DMS153 (cell line): ENCODE measurements around the gene ARMC2.
"Not testable (repeated sequence)": the region's sequence is repeated elsewhere in the genome, so short reads cannot be mapped to it uniquely, and the experiment has no call there.

Source experiments
- DNase-seq: peaks from one replicate; lab custom pipeline; 2025; lab: John Stamatoyannopoulos, UW

Gene ARMC2

DNA sequence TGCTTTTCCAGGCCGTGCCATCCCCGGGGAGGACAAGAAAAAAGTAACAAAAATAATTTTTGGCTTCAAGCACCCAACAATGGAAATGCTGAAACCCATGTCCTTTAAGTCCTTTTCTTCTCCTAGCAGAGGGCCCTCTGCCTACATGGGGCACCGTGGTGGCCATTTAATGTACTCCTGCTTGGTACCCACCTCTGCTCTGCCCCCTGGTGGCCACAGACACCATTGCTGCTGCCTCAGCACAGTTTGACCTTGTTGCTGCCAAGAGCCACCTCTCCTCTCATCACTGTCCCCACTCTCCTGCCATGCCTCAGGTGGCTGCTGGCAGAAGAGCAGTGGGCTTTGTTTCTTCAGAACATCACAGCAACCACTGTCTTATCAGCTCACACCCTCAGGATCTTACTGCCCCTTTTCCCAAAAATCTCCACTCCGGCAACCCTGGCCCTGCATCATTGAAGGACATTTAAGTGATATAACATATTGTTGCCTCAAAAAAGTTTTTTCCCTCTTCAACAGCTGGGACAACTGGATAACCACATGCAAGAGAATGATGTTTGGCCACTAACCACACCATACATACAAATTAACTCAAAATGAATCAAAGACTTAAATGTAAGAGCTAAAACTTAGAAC lies 12.9 kb upstream of the ARMC2 start:
- DNase-seq = peak; percentile 66

DNA sequence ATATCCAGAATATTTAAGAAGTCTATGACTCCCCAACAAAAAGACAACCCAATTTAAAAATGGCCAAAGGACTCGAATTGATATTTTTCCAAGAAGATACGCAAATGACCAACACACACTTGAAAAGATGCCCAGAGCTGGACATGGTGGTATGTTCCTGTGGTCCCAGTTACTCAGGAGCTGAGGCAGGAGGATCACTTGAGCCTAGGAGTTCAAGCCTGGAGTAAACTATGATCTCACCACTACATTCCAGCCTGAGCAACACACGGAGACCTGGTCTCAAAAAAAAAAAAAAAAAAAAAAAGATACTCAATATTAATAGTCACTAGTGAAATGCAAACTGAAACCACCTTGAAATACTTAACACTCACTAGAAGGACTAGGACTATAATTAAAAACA lies 12.2 kb upstream of the ARMC2 start:
- no peak for DNase-seq

DNA sequence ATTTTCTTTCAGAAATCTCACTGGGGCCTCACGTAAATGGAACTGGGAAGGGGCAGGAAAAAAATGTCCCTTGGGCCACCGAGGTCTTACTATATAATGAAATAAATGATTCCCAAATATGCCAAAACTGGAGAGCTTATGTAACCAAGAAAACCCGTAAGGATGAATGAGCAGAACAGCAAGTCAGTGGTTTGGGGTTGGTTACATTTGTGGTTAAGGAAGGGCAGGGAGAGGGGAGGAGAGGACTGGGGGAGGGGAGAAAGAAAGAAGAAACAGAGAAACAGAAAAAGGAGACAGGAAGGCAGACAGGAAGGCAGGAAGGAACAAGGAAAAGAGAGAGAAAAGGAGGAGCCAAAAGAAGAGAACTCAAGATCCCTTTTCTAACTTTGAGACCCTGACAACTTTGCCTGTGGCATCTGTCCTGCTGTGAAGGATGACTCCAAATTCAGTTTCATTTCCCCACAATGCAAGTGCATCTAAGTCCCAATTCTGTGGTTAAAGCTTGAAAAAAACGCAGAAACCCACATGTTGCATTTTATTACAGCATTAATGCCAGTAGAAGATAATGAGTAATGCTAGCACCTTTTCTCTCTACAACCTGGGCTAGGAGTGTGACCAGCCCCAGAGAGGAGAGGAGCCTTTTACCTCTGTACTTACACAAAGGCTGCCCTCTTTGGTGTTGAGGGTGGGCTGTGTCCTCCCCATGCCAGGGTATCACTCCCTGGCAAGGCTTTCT lies 10.8 kb upstream of the ARMC2 start:
- DNase-seq = no peak

DNA sequence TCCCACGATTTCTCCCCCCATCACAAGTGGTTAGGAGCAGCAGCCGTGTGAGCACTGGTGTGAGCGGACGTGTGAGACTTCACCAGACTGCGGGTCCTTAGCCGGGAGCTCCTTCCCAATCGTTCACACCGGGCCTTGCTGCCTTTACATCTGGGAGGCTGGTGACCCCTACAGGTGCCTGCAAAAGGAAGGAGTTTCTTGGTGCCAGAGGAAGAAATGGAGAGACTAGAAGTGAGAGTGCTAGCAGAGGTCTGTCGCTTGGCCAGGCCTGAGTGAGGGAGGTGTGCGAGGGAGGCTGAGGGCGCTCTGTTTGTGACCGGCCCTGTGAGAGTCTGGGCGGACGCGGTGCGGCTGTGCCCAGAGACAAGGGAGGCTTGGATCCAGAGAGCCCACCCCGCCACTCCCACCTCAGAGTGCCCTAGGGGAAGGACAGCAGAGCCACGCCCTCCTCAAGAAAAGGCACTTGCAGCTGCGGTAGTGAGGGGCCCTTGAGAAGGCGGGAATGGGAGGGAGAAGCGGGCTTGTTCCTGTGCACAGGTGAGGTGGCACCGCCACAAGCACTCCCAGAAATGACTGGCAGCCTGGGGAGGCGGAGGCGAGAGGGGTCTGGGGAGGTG lies 10.0 kb upstream of the ARMC2 start:
- no peak for DNase-seq

DNA sequence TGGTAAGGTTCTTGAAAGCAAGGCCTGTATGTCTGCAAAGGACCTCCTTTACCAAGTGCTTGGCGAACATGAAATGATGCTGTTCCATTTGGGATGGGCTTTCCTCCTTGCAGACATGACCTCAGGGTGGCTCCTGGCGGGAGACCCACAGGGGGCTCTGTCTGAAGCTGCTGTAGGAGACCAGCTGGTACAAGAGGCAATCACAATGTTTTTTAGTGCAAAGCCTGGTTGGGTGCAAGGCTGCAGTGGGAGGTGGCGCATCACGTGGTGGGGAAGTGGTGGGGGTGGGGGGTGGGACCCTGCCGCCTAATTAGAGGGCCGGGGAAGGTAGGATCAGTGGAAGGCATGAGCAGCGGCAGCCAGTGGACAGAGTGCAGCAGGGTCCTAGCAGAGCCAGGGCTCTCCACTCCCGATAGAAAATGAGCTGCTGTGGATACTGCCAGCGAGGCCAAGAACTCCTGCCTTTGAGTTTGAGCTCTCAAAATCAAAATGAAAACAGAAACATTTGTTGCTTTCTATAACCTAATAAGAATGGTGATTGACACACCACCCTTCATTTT lies 9.1 kb upstream of the ARMC2 start:
- DNase-seq = no peak

DNA sequence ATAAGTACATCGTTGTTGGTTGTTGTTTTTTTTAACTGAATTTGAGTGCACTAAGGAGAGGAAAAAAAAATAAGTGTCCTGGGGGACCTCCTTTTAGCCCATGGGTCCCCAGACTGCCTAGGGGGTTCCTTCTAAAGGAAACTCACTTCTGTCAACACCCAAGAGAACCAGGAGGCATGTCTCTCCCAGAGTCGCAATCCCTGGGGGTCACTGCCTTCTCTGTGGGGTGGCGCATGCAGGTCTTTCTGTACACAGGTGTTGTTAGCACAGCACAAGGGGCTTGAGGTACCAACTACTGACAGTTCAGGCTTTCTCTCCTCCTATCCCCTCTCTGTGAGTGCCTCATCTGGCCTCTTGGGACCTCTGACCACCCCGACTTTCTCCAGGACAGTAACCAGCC lies 7.3 kb upstream of the ARMC2 start:
- no peak for DNase-seq

DNA sequence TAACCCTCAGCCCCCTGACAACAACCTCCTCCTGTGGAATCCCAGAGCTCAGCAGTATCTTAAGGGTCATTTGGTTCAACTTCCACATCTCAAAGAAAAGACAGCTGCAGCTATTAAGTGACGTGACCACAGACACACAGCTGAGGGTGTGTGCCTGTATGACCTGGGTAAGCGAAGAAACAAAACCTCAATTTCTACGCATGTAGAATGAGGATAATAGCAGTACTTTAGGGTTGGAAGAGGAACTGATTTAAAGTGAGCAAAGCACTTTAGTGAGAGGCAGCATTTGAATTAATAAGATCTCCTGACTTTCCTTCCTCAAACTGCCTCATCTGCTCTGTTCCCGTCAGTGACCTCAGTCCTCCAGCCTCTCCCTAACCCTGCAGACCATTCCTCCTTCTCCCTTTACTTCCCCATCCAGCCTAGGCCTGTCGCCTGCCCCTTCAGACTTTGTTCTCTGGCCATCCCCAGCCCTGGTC lies 6.8 kb upstream of the ARMC2 start:
- no peak for DNase-seq

DNA sequence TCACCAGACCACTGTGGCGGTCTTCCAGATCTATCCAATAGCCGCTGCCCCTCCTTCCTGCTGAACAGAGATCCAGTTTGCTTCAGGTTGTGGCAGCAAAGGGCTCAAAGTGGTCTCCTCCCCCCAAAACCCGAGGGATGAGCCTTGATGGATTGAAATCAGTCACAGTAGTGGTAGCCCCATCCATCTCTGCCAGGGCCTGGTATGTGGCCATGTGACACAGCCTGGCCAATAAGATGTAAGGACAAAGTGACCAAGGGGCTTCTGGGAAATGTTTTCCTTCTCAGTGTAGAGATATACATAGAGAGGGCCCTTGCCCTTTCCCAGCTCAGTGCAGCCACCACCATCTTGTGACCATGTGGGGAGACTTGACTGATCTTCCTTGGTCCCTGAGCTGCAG lies 4.1 kb upstream of the ARMC2 start:
- no peak for DNase-seq

DNA sequence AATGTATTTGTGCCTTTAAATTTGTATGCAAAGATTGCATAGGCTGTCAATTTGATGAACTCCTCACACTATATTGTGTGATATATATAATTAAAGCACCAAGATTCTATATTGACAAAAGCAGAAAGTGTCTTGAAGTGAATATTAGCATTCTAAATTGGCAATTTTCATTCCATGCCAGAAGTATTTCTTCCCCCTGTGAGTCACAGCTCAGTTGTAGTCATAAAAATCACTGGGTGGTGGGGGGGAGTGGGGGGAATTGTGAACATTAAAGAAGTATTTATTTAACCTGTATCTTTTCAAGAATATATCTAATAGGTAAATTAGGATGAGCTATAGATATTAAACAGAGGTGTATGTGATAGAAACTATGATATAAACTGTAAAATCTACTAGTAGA lies 3.1 kb upstream of the ARMC2 start:
- DNase-seq = no peak

DNA sequence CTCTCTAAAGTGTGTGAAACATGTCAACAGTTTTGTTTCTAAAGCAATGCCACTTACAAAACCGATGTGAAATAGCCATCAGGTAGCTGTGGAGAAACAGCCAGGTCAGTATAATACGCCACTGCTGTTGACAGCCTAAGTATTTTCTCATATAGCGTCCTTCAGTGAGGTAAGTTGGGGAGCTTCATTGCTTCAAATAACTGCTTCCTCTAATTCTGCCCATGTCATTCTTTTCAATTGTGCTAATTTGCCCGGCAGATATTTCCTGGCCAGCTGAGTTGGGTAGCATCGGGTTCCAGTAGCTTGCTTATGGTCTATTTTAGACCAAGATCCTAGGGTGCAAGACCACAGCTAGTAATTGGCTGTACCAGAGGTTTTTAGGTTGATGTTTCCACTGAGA lies 2.1 kb upstream of the ARMC2 start:
- DNase-seq = no peak

DNA sequence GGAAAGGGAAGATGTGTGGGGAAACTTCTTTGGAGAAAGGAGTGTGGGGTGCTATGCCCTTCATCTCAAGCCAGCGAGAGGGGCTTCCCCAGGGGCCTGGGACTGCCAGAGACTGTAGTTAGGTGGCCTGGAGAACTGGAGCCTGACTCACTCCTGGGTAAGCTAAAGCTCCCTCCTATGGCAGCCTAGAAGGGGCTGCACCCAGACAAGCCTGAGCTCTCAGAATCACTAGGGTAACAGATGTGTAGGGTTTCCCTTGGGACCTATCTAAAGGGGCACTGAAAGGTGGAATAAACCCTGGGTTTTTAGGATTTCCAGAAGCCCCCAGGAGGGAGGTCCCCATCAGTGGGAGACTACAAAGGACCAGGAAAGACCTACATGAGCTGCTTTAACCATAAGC lies 1.6 kb upstream of the ARMC2 start:
- DNase-seq = no peak

DNA sequence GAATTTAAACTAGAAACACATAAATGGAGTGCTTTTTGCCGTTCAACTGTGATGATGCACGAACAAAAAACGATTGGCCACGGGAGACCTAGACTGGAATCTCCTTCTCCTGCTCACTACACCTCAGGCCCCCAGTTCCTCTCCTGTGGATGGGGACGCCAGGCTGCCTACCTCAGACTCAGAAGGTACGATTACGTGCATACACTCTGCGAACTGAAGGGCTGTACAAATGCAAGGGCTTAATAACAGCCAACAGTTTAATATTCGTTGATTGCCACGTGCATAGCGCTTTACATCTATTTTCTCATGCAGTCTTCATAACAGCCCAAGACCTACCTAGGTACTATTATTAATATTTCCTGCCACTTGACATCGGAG lies 495 bp upstream of the ARMC2 start:
- no peak for DNase-seq

DNA sequence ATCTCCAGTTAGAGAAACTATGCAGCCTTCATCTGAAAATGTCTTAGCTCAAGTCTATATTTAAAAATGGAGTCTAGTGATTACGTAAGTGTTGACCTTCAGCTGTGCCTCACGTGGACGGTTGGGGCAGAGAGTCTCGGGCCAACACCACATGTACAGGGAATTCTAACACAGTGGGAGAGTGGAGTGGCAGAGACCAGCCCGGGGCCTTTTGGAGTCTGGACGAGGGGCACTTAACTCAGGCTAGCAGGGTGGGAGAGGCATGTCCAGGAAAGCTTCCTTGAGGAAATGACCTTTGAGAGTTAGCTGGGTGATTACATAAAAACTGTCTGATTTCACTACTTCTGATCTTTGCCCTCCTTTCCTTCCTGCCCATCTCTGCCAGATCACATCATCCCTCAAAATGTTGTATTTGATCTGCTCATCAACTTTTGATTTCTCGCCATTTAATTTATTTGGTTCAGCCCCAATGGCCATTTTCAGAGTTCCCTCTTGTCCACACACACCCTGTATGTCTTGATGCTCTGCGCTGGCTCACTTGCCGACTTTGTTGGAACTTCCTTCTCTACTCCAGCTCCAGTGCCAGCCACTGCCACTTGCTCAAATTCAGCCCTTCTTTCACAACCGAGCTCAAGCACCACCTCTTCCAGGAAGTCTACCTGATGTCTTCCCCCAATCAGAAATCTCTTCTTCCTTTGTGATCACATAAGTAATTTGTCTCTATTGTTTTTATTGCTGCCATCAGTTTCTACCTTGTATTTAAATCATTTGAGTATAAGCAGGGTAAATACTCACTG lies 2.6 kb downstream of the ARMC2 start:
- no peak for DNase-seq

DNA sequence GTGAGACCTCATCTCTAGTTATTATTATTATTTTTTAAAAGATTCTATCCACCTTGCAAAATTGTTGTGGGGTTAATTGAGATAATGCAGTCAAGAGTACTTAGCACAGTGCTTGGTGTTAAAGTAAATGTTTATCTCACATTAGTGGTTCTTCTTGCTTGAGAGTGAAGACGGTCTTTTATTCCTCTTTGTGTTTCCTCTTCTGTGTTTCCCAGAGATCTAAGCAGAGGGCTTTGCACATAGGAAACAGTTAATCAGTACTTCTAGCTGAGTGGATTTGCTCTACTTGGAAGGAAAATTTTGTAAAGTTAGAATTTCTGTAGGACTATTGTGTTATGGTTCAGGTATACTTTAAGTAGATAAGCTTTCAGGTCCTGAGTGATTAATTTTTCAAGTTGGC lies 3.5 kb downstream of the ARMC2 start:
- no peak for DNase-seq

DNA sequence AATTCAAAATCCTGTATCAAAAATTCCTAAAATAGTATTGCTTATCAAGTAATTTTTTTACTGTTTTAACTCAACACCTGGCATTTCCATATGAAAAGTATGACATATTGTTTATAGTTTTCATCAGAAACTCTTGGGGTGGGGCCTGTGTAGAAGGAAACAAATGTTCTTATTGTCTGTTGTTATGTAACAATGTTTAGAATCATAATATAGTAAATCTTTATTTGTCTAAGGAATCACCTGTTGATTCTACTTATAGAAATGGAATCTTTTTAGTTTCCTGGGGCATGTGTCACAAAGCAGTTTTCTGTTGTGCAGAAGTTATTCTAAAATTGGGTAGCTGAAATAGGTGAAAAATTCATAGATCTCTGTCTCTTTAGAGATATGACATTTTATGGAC lies 4.9 kb downstream of the ARMC2 start:
- DNase-seq = no peak

DNA sequence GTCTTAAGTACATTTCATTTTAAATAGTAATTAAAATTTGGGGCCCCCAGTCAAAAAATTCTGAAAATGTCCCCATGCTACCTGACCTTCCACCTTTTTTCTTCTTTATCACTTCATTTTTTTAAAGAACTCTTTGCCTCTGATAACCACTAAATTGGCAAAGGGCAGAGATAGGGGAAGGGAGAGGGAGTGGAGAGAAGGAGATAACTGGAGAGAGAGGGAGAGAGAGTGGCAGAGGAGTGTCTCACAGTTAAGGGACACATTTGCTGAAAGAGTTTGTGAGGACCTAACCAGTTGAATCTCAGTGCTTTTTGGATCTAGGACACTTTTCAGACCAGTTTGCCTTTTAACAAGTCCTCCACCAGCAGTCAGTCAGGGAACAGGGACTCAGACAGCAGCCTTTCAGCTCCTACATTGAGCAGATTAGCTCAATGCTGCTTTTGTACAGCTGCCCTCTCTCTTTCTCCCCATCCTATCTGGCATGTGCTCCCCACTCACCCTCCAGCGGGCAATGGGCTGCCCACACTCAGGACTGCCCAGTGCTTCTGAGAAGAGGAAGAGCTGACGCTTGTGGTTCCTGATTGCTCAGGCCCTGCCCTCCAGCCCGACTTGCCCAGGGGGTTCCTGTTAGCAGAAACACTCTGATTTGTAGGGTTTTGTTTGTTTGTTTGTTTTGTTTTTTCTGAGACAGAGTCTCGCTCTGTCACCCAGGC lies 14.4 kb downstream of the ARMC2 start:
- DNase-seq = no peak

DNA sequence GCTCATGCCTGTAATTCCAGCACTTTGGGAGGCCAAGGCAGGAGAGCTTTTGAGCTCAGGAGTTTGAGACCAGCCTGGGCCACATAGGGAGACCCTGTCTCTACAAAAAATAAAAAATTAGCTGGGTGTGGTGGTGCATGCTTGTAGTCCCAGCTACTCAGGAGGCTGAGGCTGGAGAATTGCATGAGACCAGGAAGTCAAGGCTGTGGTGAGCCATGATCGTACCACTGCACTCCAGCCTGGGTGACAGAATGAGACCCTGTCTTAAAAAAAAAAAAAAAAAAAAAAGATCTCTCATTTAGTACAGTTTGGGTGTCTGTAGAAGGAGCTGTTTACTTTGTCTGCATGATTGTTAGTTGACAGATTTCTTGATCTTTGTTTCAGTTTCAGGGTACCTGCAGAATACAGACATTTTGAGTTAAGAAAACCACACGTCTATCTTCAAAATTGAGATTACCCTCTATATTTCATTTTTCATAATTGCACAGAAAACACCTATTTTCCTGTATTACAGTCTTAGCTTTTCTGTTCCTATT lies 17.6 kb downstream of the ARMC2 start:
- not testable (repeated sequence) for DNase-seq

DNA sequence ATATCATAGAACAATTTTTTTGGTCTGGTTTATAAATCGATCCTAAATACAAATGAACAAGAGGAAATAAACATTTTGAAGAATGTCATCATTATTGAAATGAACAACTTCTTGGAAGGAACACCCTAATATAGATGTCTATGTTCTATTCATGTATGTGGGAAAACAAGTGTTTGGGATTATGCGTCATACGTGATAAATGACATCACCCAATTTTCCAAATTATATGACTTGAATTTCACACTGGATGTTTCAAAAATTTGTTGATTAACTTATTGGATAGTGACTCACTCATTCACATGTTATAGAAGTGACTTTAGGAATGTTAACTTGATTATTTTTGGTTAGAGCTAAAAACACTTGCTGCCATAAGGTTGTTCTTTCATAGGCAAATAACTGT lies 18.6 kb downstream of the ARMC2 start:
- DNase-seq = no peak

DNA sequence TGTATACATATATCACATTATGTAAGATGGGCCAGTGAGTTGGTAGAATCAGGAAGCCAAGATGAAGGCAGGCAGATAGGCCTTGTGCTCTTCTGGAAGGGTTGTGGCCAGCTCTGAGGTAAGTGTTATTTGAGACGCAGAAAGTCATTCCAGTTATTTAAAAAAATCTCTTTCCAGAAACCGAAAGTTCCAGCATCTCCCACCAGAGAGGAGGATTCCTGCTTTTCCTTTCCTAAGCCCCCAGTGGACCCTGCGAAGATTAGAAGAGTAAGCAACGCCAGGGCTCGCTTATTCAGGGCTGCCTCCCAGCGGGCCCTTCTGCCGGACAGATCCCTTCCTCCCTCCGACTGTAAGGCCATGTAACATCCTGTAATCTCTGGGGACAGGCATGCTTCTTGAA lies 20.4 kb downstream of the ARMC2 start:
- DNase-seq = no peak

DNA sequence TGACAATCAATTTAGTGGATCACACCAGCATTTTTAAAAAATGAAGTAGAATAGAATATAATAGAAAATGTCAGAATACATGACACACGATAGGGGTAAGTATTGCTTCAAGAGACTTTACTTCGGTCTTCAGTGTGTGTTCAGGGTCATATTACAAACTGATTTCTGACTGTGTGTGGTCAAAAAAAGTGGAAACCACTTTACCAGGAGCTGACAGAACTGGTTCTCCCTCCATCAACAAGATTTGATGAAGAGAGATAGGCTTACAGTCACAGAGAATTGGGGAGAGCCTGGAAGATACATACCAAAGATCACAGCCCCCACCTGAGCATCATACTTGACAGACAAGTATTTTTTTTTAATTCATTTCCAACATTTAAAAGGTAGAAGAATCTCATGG lies 21.7 kb downstream of the ARMC2 start:
- DNase-seq = no peak

DNA sequence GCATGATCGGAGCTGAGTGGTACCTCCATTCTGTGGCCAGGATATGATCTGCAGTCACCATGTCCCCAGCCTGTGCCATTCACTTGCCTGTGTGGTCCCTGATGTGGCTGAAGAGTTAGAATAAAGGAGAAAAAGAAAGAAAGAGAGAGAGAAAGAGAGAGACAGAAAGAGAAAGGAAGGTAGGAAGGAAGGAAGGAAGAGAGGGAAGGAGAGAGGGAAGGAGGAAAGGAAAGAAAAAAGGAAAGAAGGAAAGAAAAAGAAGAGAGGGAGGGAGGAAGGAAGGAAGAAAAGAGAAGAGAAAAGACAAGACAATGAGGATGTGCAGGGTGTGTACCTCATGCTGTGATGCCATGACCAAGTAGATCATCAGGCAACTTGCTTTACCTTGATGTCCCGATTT lies 22.1 kb downstream of the ARMC2 start:
- DNase-seq = no peak
